Measurements from ENCODE around the gene RNF4.
A peak's percentile ranks its signal among the peaks of the same experiment; 100 is the strongest.

DNA sequence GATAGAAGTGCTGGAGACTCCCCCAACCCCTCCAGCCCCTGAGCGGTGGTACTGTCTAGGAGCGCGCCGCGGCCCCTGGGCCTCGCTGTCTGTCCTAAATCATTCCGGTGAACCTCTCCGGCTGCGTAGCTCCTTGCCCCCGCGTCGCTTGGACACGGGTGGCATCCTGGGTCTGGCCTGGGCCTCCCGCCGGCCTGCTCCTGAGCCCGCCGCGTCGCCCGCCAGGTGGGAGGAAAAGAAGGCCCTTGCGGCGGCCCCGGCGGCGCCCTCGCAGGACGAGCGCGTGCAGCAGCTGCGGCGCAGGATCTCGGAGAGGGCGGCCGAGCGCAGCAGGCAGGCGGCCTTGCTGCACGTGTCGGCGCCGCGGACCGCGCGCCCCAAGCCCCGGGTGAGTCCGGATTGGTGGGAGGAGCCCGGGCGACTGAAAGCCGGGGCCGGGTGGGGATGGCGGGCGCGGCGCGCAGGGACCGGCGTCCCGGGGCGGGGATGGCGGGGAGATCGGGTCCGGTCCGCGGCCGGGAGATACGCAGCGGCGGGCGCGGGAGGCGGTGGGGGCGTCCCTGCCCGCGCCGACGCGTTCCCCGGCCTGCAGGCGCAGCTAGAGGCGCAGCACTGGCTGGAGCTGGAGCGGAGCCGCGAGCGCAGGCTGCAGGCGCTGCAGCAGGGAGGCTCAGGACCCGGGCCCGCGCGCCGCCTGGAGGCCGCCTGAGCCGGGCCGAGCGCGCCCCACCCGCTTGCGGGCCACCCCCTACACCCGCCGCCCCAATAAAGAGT is 6.5 kb upstream of the RNF4 start:
- TF ChIP-seq CTCF (conservative IDR thresholded peaks at IDR 0.05; ENCODE audit: low read length) (peak; percentile 67), EZH2phosphoT487 (IDR thresholded peaks at IDR 0.05; ENCODE audit: borderline replicate concordance, low read depth, low read length) (no peak)

Data from OCI-LY7 (cell line).